ENCODE results near the gene MOB1A.
"Not testable (repeated sequence)": the region's sequence is repeated elsewhere in the genome, so short reads cannot be mapped to it uniquely, and the experiment has no call there.

The MOB1A gene

DNA sequence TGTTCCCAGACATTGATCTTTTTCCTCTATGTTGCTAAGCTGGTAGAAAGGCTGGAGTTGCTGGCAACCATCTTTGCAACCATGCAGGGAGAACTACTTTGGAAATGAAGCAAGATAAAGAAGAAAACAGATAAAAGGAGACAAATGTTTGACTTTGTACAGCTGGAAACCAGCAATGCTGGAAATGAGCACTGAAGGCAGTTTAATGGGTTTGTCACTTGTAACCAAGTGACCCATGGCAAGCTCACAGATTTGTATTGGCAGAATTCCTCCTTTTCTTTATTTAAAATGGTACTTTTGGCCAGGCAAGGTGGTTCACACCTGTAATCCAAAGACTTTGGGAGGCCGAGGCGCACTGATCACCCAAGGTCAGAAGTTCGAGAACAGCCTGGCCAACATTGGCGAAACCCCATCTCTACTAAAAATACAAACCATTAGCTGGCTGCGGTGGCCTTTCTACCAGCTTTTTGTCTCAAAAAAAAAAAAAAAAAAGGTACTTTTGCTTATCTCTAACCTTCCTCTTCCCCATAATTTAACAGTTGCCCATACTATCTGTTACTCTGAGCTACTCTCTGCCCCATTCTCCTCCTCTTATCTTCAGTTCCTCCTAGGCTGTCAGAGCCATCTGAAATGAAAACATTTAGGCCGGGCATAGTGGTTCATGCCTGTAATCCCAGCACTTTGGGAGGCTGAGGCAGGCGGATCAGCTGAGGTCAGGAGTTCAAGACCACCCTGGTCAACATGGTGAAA is 28.9 kb downstream of the MOB1A start:
- no peak for DNase-seq (ENCODE audit: low read depth in 2 of 2, low spot score in 1 of 2)

DNA sequence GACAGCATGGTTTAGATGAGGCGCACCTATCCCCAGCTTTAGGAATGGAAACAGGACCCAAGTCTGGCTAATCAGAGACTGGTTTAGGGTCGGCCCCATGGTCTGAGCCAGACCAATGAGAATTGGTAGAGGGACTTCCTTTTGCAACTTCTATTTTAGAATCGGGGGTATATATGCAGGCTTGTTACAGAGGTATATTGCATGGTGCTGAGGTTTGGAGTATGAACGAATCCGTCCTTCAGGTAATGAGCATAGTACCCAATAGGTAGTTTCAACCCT is 29.5 kb downstream of the MOB1A start:
- no peak for DNase-seq (ENCODE audit: low read depth in 2 of 2, low spot score in 1 of 2)

DNA sequence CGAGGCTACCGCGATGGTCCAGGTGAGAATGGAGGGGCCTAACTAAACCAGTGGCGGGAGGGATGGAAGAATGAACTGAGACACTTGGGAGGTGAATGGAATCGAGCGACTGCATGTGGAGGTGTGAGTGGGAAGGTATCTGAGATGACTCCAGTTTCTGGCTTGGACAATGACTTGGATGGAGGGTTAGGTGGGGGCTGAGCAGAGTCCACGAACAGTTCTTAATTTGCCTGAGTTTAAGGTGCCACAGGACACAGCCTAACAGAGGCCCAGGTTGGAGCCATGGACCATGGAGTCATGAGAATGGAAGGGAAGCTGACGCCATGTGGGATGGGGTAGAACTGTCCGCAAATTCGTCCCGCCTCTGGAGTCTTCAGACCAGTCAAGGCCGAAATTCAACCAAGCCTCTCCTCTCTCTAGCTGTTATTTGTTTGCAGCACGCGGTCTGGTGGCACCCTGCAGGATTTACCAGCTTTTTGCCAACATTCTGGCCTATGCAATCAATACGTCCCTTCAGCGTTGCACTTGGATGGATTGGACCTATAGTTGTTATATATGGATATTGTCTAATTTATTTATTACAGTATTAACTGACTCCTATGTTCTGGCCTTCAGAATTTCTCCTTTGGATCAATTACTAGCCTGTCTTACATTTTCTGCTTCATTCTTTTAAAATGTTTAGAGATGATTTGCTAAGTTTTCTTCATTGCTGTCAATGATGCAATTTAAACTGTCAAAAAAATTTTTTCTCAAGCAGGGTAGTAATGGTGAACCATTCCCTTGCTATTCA is 30.0 kb downstream of the MOB1A start:
- DNase-seq (ENCODE audit: low read depth in 2 of 2, low spot score in 1 of 2) = no peak

- peak; percentile 53 to 64 for DNase-seq (ENCODE audit: low read depth in 2 of 2, low spot score in 1 of 2)
These were observed 30.8 kb downstream of the MOB1A start, which contains the start of gene BOLA3 for GRCh38 chr2:74147727-74148456. Gene BOLA3, minus strand, starts transcription at chr2:74147912. Its CDS starts 38 bp downstream, at chr2:74147874.

DNA sequence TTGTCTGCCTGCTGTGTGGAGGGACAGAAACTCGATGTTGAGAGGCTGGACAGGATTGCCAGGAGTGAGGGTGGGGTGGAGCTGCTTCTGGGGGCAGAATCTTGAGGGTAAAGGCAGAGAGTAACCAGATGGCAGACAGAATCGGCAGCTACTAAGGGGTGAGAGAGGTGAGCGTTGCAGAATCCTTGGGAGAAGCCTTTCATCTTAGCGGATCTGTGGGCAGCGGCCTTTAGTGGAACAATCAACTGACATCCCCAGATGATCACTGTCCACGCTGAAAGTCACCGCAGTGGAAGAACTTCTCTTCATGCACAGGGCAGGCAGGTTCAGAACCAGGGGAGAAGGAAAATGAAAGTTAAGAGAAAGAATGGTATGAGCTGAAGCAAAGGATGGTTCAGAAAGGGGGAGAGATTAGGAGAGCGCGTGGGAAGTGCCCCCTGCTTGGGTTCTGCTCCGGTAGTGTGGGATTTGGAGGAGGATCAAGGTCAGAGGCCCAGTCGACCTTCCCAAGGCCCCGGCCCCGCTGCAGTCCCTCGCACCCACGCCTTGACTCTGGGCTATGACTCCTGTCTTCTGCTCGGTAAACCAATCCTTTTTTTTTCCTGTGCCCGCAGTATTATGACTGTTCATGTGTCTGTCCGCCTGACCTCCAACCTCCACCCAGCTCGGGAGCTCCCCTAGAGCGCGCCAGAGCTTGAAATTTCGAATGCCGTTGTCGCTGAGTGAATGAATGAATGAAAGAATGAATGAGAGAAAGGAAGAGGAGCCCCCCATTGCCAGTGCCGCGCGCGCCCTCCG is 31.6 kb downstream of the MOB1A start:
- DNase-seq (ENCODE audit: low read depth in 2 of 2, low spot score in 1 of 2) = no peak

- no peak for DNase-seq (ENCODE audit: low read depth in 2 of 2, low spot score in 1 of 2)
These were observed 36.3 kb downstream of the MOB1A start for GRCh38 chr2:74142340-74142739.

DNA sequence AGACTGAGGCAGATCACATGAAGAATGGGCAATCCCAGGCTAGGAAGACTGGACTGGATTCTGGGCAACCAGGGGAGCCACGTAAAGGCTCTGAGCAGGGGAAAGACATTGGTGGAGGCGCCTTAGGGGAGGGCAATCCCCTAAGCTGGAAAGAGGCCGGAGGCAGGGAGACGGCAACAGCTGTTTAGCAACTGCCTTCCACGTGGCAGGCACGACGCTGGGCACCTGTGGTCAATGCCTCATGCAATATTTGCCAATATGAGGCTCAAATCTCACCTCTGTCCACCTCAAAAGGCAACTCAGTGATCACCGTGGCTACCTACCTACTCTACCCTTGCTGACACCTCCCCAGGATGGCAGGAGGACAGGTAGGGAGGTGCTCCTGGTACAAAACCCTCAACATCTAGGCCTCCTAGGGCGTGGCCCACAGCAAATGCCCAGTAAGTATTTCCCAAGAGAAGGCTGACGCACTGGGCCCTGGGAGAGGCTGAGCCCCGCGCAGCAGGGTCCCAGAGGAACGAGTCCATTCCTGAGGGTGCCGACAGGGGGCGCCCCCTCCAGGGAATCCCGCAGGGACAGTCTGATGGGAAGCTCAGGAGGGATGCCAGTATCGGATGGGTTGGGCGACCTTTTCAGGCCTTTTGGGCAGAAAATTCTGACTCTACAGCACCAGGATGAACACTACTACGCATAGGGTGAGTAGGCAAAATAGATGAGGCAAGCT is 39.9 kb downstream of the MOB1A start:
- no peak for DNase-seq (ENCODE audit: low read depth in 2 of 2, low spot score in 1 of 2)

- no peak for DNase-seq (ENCODE audit: low read depth in 2 of 2, low spot score in 1 of 2)
These were observed 40.8 kb downstream of the MOB1A start for GRCh38 chr2:74137651-74138599.

GRCh38 chr2:74131901-74132300 is 46.8 kb downstream of the MOB1A start:
- no peak for DNase-seq (ENCODE audit: low read depth in 2 of 2, low spot score in 1 of 2)

DNA sequence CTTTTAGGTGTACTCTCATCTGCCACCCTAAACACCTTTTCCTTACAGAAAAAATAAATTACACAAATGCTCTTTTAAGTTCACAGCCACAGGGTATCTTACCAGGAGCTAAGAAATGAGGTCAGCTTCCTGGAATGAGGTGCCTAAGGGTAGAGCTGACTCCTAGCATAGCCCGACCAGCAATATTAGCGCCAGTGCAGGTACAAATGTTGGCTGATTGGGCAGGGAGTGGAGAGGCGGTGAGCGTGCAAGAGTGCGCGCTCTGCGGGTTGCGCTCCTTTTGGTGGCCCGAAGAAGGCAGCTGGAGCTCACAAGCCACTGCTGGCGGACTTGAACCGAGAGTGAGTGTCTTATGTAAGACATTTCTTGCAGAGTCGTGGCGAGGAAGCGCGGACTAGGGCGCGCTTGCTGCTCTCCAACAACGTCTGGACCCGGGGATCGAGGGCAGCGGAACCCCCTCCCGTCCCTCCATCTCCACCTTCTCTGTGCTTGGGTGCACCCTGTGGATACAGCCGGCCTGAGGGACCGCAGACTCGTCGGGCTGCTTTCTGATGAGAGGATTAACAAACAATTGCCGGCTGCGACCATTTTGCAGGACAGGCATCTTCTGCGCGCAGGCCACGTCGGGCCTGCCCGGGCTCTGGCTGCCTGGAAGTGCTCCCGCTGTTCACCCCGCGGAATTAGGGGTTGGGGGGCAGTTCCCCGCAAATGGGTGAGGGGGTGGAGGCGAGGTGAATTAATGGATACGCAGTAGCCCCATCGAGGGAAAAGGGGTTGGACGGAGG is 48.3 kb downstream of the MOB1A start:
- no peak for DNase-seq (ENCODE audit: low read depth in 2 of 2, low spot score in 1 of 2)

DNA sequence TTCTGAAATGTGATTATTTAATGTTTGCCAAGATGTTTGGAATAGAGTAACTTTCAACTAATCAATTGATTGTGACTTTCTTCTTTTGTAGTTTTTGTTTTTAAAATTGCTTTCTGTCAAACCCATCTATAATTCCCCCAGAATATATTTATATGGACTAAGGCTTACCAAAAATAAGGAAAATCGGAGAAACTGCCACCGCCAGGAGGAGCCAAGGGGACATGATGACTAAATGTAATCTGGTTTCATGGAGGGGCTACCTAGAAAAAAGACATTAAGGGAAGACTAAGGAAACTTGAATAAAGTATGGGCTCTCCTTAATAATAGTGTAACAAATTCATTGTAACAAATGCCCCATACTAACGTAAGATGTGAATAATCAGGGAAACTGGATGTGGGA is 50.5 kb downstream of the MOB1A start:
- DNase-seq (ENCODE audit: low read depth in 2 of 2, low spot score in 1 of 2) = no peak

- DNase-seq (ENCODE audit: low read depth in 2 of 2, low spot score in 1 of 2) = not testable (repeated sequence)
These were observed 54.7 kb downstream of the MOB1A start for GRCh38 chr2:74123955-74124354.

DNA sequence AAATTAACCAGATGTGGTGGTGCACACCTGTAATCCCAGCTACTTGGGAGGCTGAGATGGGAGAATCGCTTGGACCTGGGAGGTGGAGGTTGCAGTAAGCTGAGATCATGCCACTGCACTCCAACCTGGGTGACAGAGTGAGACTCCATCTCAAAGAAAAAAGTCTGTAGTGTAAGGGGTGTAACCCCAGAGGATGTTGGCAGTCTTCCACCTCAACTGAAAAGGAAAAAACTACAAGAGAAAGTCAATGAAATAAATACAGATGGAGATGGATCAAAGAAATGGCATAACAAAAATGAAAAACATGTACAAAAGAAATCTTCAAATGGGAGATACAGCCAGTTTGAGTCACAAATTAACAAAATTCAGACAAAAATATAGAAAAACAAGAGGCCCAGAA is 56.8 kb downstream of the MOB1A start:
- not testable (repeated sequence) for DNase-seq (ENCODE audit: low read depth in 2 of 2, low spot score in 1 of 2)

DNA sequence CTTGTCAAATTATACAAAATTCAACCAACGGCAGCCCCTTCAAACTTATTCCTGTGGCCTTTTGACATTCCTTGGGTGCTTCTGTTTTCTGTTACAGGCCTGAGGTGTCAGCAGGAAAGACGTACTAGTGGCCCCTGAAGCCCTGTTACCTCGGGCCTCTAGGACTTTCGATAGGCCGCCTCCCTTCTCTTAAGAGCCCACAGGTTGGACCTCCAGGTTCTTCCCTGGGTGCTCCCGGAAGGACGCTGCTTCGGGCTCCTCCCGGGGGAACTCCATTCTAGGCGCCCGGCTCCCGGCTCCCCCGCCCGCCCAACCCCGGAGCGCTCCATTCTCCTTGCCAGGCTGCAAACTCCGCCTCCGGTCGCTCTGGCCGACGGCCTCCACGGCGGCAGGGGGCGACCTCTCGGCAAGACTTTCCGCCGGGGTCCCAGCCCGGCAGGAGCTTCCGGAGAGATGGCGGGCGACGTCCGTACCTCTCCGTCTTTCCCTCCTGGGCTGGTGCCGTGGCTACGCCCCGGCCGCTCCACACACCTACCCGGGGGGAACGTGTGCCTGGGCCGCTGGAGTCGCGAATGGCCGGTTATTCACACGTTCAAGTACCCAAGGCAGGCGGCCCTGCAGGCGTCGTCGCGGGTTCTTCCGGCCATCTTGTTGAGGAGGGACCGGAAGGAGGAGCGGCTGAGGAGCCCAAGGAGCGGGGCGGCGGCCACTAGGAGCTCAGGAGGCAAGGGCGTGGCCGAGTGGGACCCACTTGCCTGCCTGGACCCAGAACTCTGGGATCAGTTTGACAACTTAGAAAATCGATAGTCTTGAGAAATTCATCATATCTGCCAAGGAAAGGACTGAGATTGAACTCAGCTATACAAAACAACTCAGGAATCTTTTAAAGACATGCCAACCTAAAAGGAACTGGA is 58.5 kb downstream of the MOB1A start:
- peak; percentile 48 to 67 for DNase-seq (ENCODE audit: low read depth in 2 of 2, low spot score in 1 of 2)

DNA sequence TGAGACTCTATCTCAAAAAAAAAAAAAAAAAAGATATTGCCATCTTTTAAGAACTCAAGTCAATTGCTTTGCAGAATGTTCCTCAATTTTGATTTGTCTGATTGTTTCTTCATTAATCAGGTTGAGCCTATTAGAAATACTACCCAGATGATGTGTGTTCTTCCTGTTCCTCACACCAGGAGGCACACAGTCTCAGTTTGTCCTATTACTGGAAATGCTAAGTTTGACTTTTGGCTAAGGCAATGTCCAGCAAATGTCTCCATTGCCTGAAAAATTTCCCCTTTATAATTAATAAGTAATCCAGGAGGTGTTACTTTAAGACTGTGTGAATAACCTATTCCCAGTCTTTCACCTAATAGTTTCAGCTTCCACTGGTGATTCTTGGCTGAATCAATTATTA is 59.3 kb downstream of the MOB1A start:
- DNase-seq (ENCODE audit: low read depth in 2 of 2, low spot score in 1 of 2) = no peak

GRCh38 chr2:74111380-74111779 is 67.3 kb downstream of the MOB1A start:
- DNase-seq (ENCODE audit: low read depth in 2 of 2, low spot score in 1 of 2) = no peak

- DNase-seq (ENCODE audit: low read depth in 2 of 2, low spot score in 1 of 2) = no peak
These were observed 68.1 kb downstream of the MOB1A start for GRCh38 chr2:74110537-74110936.

DNA sequence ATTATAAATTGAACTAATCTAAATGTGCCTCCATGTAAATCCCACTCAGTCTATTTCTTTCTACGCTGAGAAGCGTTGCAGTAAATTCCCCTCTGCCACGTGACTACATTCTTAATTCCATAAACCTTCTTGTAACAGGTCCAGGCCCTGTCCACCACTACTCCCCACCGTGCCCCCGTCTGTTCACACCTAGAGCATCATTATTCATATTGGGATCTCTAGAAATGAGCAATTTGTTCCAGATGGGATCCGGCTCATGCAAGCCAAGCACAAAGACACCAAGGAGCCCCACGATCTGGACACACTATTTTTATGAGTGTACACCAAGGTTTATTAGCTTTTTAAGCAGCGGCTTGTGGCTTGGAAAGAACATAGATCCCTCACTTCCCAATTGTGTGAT is 69.1 kb downstream of the MOB1A start:
- DNase-seq (ENCODE audit: low read depth in 2 of 2, low spot score in 1 of 2) = no peak
